ENCODE data around the gene ADAMTSL3. TPM values are rescaled to one million over a fixed set of nuclear protein-coding genes. Genes with fewer than 3 reads are reported as not detected.

The ADAMTSL3 gene
- total RNA-seq, 1 donor from 2014 or later, result 0.32 TPM

DNA sequence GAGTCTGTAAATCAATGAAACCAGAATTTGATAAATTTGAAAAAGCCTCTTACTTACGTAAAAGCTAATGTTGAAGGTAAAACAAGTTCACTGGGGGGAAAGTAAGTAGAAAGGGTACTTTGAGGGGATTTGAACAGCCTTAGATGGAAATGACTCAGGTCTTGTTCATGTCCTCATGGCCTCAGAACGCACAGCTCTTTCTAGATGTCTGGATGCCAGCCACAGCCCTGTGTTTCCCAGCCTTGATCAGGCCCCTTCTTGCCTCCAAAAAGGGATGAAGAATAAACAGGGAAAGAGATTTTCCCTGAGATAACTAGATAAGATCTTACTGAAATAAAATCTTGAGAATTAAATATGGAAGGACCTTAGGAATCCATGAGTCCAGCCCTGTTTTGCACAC lies 344.6 kb downstream of the ADAMTSL3 start:
- Mint-ChIP-seq H3K9me3 (ENCODE audit: unreplicated experiment) (no peaks in the 10 kb centered on the region), H3K4me3 (ENCODE audit: unreplicated experiment) (no peak overlapping the region), H3K27me3 (ENCODE audit: unreplicated experiment) (no peaks in the 10 kb centered on the region), H3K27ac (ENCODE audit: unreplicated experiment) (no peak overlapping the region), H3K36me3 (ENCODE audit: unreplicated experiment) (no peaks in the 10 kb centered on the region), H3K4me1 (ENCODE audit: low read depth, unreplicated experiment) (no peaks in the 10 kb centered on the region)
- DNase-seq, result no peak
- TF ChIP-seq, protein P1, sequence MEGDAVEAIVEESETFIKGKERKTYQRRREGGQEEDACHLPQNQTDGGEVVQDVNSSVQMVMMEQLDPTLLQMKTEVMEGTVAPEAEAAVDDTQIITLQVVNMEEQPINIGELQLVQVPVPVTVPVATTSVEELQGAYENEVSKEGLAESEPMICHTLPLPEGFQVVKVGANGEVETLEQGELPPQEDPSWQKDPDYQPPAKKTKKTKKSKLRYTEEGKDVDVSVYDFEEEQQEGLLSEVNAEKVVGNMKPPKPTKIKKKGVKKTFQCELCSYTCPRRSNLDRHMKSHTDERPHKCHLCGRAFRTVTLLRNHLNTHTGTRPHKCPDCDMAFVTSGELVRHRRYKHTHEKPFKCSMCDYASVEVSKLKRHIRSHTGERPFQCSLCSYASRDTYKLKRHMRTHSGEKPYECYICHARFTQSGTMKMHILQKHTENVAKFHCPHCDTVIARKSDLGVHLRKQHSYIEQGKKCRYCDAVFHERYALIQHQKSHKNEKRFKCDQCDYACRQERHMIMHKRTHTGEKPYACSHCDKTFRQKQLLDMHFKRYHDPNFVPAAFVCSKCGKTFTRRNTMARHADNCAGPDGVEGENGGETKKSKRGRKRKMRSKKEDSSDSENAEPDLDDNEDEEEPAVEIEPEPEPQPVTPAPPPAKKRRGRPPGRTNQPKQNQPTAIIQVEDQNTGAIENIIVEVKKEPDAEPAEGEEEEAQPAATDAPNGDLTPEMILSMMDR (IDR thresholded peaks at IDR 0.05; ENCODE audit: partially characterized antibody, unreplicated experiment), result no peak

DNA sequence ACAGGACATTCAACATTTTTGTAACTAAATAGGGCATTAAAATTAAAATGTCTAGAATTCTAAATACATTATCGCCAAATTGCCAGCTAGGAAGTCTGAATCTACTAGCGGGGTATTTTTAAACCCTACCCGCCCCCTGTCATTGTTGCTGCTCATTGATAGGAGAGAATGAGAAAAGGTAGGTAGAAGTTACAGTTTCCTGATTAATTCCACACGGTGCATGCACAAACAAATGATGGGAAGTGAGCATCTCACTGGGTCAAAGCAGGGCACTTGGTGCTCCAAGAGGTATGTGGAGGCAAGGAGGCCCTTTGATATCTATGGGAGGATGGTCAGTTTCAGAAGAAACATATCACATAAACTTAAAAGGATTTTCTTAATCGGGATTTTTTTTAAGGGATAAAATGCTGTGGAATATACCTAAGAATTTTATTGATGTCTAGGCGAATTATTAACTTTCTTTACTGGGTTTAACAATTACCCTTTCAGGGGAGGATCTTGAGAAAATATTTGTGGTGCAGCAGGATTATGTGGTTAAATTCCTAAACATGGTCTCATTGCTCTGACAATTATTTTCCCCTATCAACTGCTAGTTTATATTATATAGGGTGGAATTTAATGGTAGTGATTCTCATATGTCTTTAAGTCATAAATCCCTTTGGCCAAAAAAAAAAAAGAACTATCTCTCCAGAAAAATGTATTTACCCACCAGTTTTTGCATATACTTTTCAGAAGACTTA lies 345.6 kb downstream of the ADAMTSL3 start:
- Mint-ChIP-seq H3K9me3 (ENCODE audit: unreplicated experiment) (no peaks in the 10 kb centered on the region), H3K36me3 (ENCODE audit: unreplicated experiment) (no peaks in the 10 kb centered on the region), H3K4me1 (ENCODE audit: low read depth, unreplicated experiment) (no peaks in the 10 kb centered on the region), H3K4me3 (ENCODE audit: unreplicated experiment) (no peak overlapping the region), H3K27me3 (ENCODE audit: unreplicated experiment) (no peaks in the 10 kb centered on the region), H3K27ac (ENCODE audit: unreplicated experiment) (no peak overlapping the region)
- no peak for DNase-seq
- TF ChIP-seq, protein P1 (IDR thresholded peaks at IDR 0.05; ENCODE audit: partially characterized antibody, unreplicated experiment), result no peak

DNA sequence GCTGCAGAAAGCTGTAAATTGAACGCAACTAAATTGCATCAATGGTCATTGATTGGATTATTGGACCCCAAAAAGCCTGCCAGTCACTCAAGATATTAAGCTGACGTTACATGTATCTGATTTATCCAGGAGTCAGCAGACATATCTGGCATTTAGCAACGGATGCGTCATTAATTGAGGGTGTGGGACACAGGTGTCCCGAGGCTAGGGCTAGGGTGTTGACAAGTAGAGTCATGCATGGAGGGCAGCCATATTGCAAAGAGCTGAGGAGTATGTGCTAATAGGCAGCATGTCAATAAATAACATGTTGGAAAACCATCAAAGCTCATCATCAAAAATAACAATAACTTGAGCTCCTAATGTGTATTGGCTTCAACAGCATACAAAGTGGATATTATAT lies 347.1 kb downstream of the ADAMTSL3 start:
- no peak overlapping the region for H3K27ac Mint-ChIP-seq (ENCODE audit: unreplicated experiment)
- TF ChIP-seq, protein P1 (IDR thresholded peaks at IDR 0.05; ENCODE audit: partially characterized antibody, unreplicated experiment), result no peak
- H3K4me1 Mint-ChIP-seq (ENCODE audit: low read depth, unreplicated experiment), result no peaks in the 10 kb centered on the region
- H3K27me3 Mint-ChIP-seq (ENCODE audit: unreplicated experiment), result no peaks in the 10 kb centered on the region
- DNase-seq, result no peak
- no peaks in the 10 kb centered on the region for H3K9me3 Mint-ChIP-seq (ENCODE audit: unreplicated experiment)
- H3K4me3 Mint-ChIP-seq (ENCODE audit: unreplicated experiment), result no peak overlapping the region
- no peaks in the 10 kb centered on the region for H3K36me3 Mint-ChIP-seq (ENCODE audit: unreplicated experiment)

DNA sequence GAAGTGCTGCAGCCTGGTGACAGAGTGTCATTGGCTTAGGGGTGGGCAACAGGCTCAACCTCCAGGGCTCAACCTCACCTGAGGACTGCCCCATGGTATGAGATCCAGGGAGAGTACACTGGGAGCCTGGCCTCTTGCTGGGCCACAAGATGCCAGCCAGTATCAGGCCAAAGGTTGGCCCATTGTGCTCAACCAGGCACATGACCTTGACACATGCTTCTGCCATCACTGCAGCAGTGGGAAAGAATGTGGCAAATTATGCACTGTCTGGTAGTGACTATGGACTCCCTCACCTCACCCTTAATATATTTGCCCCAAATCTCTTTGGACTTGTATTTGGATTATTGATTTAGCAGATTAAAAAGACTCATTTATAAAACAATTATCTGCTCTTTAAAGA lies 347.7 kb downstream of the ADAMTSL3 start:
- Mint-ChIP-seq H3K27ac (ENCODE audit: unreplicated experiment) (no peak overlapping the region), H3K27me3 (ENCODE audit: unreplicated experiment) (no peaks in the 10 kb centered on the region), H3K36me3 (ENCODE audit: unreplicated experiment) (no peaks in the 10 kb centered on the region), H3K4me3 (ENCODE audit: unreplicated experiment) (no peak overlapping the region), H3K9me3 (ENCODE audit: unreplicated experiment) (no peaks in the 10 kb centered on the region), H3K4me1 (ENCODE audit: low read depth, unreplicated experiment) (no peaks in the 10 kb centered on the region)
- TF ChIP-seq, protein P1 (IDR thresholded peaks at IDR 0.05; ENCODE audit: partially characterized antibody, unreplicated experiment), result no peak
- DNase-seq, result no peak

DNA sequence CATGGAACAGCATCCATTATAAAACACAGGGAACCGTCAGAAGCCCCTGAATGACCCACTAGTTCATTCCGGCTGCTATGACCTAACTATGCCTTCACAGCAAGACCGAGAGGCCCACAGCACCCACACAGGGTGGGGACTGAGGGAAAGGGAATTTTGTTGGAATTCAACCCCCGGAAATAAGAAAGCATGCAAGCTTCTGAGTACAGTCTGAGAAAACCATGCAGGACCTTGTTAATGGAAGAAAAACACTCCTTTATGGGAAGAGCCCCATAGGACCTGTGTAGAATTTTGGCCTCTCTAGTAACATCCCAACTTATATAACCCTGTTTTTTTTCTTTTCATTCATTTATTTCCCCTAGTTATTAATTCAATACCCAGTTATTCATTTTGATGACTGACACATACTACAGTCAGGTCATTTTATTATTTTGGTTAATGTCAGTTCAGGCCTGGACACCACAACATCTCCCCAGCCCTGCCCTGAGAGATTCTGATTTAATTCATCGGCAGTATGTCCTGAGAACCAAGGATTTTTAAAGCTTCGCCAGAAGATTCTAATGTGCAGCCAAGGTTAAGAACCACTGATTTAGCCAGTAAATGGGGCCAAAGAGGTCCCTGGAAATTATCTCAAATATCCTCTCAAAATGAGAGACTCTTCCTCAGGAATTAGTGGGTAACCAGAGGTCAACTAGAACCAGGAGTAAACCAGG lies 350.0 kb downstream of the ADAMTSL3 start:
- no peak for DNase-seq
- no peak overlapping the region for H3K4me3 Mint-ChIP-seq (ENCODE audit: unreplicated experiment)
- peaks cover 3% of the 10 kb centered on the region for H3K9me3 Mint-ChIP-seq (ENCODE audit: unreplicated experiment)
- no peak overlapping the region for H3K27ac Mint-ChIP-seq (ENCODE audit: unreplicated experiment)
- H3K36me3 Mint-ChIP-seq (ENCODE audit: unreplicated experiment), result no peaks in the 10 kb centered on the region
- no peaks in the 10 kb centered on the region for H3K4me1 Mint-ChIP-seq (ENCODE audit: low read depth, unreplicated experiment)
- TF ChIP-seq, protein P1 (IDR thresholded peaks at IDR 0.05; ENCODE audit: partially characterized antibody, unreplicated experiment), result no peak
- H3K27me3 Mint-ChIP-seq (ENCODE audit: unreplicated experiment), result no peaks in the 10 kb centered on the region

Data from glutamatergic neuron (in vitro differentiated cells).